Upper lobe of left lung (tissue), 6 donors: ENCODE measurements around the gene HSF2. TPM values are rescaled to one million over a fixed set of nuclear protein-coding genes. Genes with fewer than 3 reads are reported as not detected.

Experiments
- ATAC-seq, 2 donors: fragments of 200-7000 bp; cut with Tn5 transposase; one replicate each; pipeline ENCODE4 v1.9.1; 2022; ENCODE audit warnings: mild to moderate bottlenecking in 2 of 2, moderate library complexity in 2 of 2; ENCODE audit not compliant: low FRiP score in 2 of 2
- DNase-seq, 2 donors: peaks; one replicate each; pipeline ENCODE4 v3.0.0-alpha.2; 2019 to 2020
- H3K27ac ChIP-seq, 4 donors: fragments of 200-600 bp; sonication (generic); one replicate each; pipeline ENCODE4 v1.5.1; 2016 to 2019
- H3K27me3 ChIP-seq, 4 donors: fragments of 200-600 bp; sonication (generic); one replicate each; pipeline ENCODE4 v1.5.1; 2017 to 2019
- H3K36me3 ChIP-seq, 4 donors: fragments of 200-600 bp; sonication (generic); one replicate each; pipeline ENCODE4 v1.5.1; 2016 to 2019
- H3K4me1 ChIP-seq, 4 donors: fragments of 200-600 bp; sonication (generic); one replicate each; pipeline ENCODE4 v1.5.1; 2018 to 2019
- H3K4me3 ChIP-seq, 4 donors: fragments of 200-600 bp; sonication (generic); one replicate each; pipeline ENCODE4 v1.5.1; 2017 to 2019; ENCODE audit warnings: mild to moderate bottlenecking in 2 of 4, moderate library complexity in 1 of 4
- H3K9me3 ChIP-seq, 4 donors: fragments of 200-600 bp; sonication (generic); one replicate each; pipeline ENCODE4 v1.5.1; 2018 to 2019
- CTCF ChIP-seq, 6 experiments: fragments of 450-650 bp in 4 of 6; fragments of 200-600 bp in 2 of 6; sonication (generic) in 2 of 6; IDR thresholded peaks; one replicate each; pipeline ENCODE4 v1.5.1; 2016 to 2019; ENCODE audit warnings: antibody characterized with exemption in 6 of 6
- EP300 ChIP-seq, 4 donors: sonication (generic); formaldehyde crosslinking; IDR thresholded peaks; one replicate each; pipeline ENCODE4 v1.5.1; 2017; ENCODE audit warnings: antibody characterized with exemption in 4 of 4, control low read depth in 2 of 4
- POLR2A ChIP-seq, 4 donors: fragments of 450-650 bp; IDR thresholded peaks; one replicate each; pipeline ENCODE4 v1.5.1; 2016 to 2017; ENCODE audit warnings: antibody characterized with exemption in 4 of 4, mild to moderate bottlenecking in 2 of 4
- POLR2AphosphoS5 ChIP-seq, 2 donors: sonication (generic); formaldehyde crosslinking; IDR thresholded peaks; one replicate each; pipeline ENCODE4 v1.5.1; 2017; ENCODE audit warnings: antibody characterized with exemption in 2 of 2
- WGBS, 2 donors: methylation state at CpG; one replicate each; pipeline ENCODE4 v1.1.5; 2017 to 2018; 5-methylcytosine and 5-hydroxymethylcytosine counted together
- total RNA-seq, 6 donors: library from RNA; depleted of rRNA in 4 of 6; stranded (reverse); fragments of >200 nt in 4 of 6; gene quantifications; one replicate each; pipeline versions ENCODE4 v1.1.0 to v1.2.1, GENCODE V29; 2016 to 2021
- donor health status: DM: no; HTN: no; CAD: no; lungs with moderate emphysema.
- donor health status: DM: no; HTN: yes; CAD: no; lungs with severe emphysema.

Gene HSF2
- total RNA-seq, 6 donors from 2014 or later, result 8.4 to 40.6 (median 14.2) TPM

DNA sequence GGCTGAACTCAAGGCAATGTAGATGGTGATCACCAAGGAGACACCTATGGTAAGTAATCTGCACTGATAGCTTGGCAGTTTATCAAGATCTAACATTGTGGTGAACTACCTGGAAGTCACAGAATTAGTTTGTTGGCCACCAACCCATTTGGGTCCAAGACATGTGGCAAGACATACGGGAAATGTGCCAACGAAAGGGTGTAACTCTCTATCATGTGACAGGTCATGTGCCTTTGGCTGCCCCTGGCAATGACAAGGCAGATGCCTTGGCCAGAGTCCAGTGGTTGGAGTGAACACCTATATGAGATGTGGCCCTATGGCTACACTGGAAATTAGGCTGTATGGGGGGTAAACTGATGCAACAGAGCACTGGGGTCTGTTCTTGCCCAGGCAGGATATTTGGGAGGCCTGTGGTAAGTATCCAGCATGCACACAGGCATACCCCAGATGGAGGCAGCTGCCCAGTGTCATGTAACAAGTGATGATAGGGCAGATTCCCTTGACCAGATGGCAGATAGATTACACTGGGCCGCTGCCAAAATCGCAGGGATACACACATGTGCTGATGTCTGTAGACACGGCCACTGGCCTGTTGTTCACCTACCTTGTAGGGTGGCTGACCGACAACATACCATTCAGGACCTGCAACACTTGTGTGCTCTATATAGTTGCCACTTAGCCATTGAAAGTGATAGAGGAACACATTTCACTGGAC is 35.5 kb upstream of the HSF2 start:
- DNase-seq (no peak), ATAC-seq (no peak)
- no peaks in the 10 kb centered on the region for H3K36me3 ChIP-seq
- WGBS, 2 donors, result 70 to 73% methylated on average over 6 of the region's 6 CpGs
- H3K4me3 ChIP-seq, result no peak overlapping the region
- H3K27ac ChIP-seq, result no peak overlapping the region
- TF ChIP-seq POLR2AphosphoS5 (IDR thresholded peaks at IDR 0.05) (no peak), EP300 (IDR thresholded peaks at IDR 0.05) (no peak), POLR2A (IDR thresholded peaks at IDR 0.05) (no peak), CTCF (IDR thresholded peaks at IDR 0.05) (no peak)
- H3K27me3 ChIP-seq, result no peaks in the 10 kb centered on the region
- H3K4me1 ChIP-seq, result no peaks in the 10 kb centered on the region
- no peaks in the 10 kb centered on the region for H3K9me3 ChIP-seq

DNA sequence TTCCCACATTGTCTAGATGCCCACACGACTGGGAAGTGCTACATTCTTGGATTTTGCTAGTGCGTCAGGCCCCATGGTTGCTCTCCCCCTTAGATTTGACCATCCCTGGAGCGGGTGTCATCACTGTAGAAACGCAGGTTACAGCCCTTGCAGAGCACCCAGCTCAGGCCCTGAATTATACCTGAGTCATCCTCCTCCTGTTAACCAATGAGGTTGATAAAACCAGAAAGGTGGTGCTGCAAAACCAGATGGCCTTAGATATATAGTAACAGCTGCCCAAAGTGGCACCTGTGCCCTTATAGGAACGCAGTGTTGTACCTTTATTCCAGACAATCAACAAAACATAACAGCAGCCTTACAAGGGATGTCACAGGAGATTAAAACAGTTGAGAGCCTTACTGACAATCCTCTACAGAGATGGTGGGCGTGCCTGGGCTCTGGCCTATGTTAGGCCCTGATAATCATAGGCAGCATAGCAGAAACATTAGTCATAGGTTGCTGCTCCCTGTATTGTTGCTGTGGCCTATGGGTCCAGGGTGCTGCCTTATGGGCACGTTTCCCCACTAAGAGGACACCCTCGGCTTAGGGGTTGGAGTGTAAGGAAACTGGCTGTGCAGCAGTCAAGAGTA is 33.6 kb upstream of the HSF2 start:
- 90% methylated on average over 8 of the region's 8 CpGs for WGBS, 2 donors
- ATAC-seq (no peak), DNase-seq (no peak)
- Histone ChIP-seq H3K4me1 (no peaks in the 10 kb centered on the region), H3K27me3 (no peaks in the 10 kb centered on the region), H3K4me3 (no peak overlapping the region), H3K27ac (no peak overlapping the region), H3K9me3 (no peaks in the 10 kb centered on the region), H3K36me3 (no peaks in the 10 kb centered on the region)
- TF ChIP-seq POLR2A (IDR thresholded peaks at IDR 0.05) (no peak), POLR2AphosphoS5 (IDR thresholded peaks at IDR 0.05) (no peak), CTCF (IDR thresholded peaks at IDR 0.05) (no peak)

DNA sequence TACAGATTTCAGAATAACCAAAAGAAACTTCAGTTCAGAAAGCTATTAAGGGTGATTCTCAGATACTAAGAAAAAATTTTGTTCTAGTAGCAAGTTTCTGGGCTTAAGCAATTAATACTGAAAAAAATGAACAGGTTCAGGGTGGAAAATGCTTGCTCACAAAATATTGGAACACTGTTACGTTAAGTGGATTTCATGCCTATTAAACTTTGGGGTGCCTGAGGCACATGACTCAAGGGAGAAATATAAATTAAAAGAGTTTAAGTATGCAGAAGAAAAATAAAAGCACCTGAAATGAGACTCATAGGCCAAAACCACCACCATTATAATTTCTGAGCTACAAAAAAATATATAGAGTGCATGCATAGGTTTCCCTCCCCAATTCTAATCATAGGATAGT is 32.3 kb upstream of the HSF2 start:
- TF ChIP-seq EP300 (IDR thresholded peaks at IDR 0.05), result no peak
- no peak for TF ChIP-seq POLR2A (IDR thresholded peaks at IDR 0.05)
- no peak for TF ChIP-seq POLR2AphosphoS5 (IDR thresholded peaks at IDR 0.05)
- TF ChIP-seq CTCF (IDR thresholded peaks at IDR 0.05), result no peak
- Histone ChIP-seq H3K4me3 (no peak overlapping the region), H3K4me1 (no peaks in the 10 kb centered on the region), H3K27ac (no peak overlapping the region), H3K9me3 (no peaks in the 10 kb centered on the region), H3K36me3 (no peaks in the 10 kb centered on the region), H3K27me3 (no peaks in the 10 kb centered on the region)
- 93 to 100% methylated on average over 1 of the region's 1 CpG for WGBS, 2 donors
- no peak for DNase-seq
- no peak for ATAC-seq

DNA sequence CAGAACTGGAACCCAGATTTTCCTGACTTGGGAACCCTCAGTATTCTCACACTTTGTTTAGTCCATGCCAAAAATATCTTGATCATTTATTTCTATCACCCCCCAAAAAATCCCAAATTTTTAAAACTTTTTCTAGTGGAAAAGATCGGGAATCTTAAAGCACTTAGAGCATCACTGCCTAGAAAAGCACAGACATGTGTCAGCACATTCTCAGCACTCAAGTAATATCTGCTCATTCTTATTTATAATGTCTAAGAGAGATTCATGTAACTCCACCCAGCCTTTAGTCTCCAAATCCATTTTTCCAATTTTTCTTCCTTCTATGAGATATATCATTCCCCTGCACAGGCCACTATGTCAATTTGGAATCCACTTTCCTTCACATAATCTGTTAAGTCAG is 29.9 kb upstream of the HSF2 start:
- Histone ChIP-seq H3K4me3 (no peak overlapping the region), H3K9me3 (no peaks in the 10 kb centered on the region), H3K4me1 (no peaks in the 10 kb centered on the region), H3K27ac (no peak overlapping the region), H3K27me3 (no peaks in the 10 kb centered on the region), H3K36me3 (no peaks in the 10 kb centered on the region)
- WGBS, 2 donors, result 85 to 87% methylated on average over 1 of the region's 1 CpG
- ATAC-seq, result no peak
- no peak for DNase-seq
- TF ChIP-seq CTCF (IDR thresholded peaks at IDR 0.05) (no peak), POLR2AphosphoS5 (IDR thresholded peaks at IDR 0.05) (no peak), EP300 (IDR thresholded peaks at IDR 0.05) (no peak), POLR2A (IDR thresholded peaks at IDR 0.05) (no peak)

GRCh38 chr6:122372647-122373046 is 26.8 kb upstream of the HSF2 start:
- Histone ChIP-seq H3K27me3 (no peaks in the 10 kb centered on the region), H3K9me3 (no peaks in the 10 kb centered on the region), H3K27ac (no peak overlapping the region), H3K36me3 (no peaks in the 10 kb centered on the region), H3K4me1 (no peaks in the 10 kb centered on the region), H3K4me3 (no peak overlapping the region)
- WGBS, 2 donors, result 18 to 35% methylated on average over 2 of the region's 2 CpGs
- TF ChIP-seq CTCF (IDR thresholded peaks at IDR 0.05) (no peak), EP300 (IDR thresholded peaks at IDR 0.05) (no peak), POLR2A (IDR thresholded peaks at IDR 0.05) (no peak), POLR2AphosphoS5 (IDR thresholded peaks at IDR 0.05) (no peak)
- no peak for DNase-seq
- no peak for ATAC-seq
